Epithelial cell of prostate (primary cell): ENCODE data around the gene CD8B.

ENCODE experiments used
- DNase-seq: peaks from one replicate; pipeline ENCODE4 v3.0.0-alpha.2; 2011; ENCODE audit warnings: low read depth, low spot score
- H3K27ac ChIP-seq: fragments of 450-650 bp; 2 replicates; pipeline ENCODE4 v1.5.1; 2017; ENCODE audit warnings: mild to moderate bottlenecking

The CD8B gene

DNA sequence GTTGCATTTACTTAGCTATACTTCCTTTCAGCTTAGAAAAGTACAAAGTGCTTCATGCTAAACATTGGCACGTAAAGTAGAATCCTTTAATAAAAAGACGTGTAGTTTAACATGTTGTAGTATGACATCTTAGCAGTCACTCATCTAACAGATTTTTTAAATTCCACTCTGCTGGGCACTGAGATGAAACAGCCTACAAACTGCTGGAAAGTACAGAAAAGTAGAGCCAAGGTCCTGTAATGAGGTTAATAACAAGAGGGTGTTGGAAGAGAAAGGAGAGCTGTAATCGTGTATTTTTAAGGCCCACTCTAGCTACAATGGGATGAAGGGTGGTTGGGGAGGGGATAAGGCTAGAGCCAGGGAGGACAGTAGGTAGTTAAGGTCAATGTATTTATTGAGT lies 81.7 kb downstream of the CD8B start:
- no peak for DNase-seq
- no peak overlapping the region for H3K27ac ChIP-seq

GRCh38 chr2:86778957-86779356 lies 82.7 kb downstream of the CD8B start:
- DNase-seq: no peak
- H3K27ac ChIP-seq: no peak overlapping the region

DNA sequence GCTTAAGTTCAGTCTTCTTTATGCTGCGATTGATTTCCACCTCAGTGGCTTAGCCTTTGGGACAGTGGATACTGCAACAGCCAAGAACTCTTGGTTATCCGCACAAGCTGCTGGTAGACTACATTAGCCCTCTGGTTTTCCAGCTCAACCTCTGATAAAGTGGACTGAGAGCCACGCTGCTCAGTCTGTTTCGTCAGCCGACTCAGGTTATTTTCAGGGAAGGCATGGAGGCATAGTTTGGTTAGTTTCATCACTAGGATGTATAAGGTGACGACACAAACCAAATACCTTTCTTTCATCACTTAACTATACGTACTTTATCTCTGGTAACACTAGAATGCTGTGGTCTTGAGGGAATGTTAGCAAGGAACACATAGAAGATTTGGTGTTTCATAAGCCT lies 85.2 kb downstream of the CD8B start:
- H3K27ac ChIP-seq: no peak overlapping the region
- DNase-seq: no peak

DNA sequence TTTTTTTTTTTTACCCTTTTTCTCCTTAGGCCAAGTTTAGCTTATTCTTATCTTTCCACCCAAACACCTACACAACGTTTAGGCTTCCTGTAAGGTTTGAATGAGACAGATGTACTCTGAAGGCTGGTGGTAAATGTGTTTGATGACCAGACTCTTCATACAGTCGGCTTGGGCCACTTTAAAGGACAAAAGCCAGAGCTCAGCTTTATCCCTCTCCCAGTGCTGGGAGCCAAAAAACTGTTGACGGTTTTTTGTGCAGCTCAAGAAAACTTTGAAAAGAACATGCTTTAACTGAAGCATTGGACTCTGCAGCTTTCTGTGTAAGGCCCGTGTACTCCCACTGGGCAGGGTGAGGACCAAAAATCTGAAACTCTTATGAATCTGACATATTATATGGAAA lies 86.3 kb downstream of the CD8B start:
- H3K27ac ChIP-seq: no peak overlapping the region
- DNase-seq: no peak

DNA sequence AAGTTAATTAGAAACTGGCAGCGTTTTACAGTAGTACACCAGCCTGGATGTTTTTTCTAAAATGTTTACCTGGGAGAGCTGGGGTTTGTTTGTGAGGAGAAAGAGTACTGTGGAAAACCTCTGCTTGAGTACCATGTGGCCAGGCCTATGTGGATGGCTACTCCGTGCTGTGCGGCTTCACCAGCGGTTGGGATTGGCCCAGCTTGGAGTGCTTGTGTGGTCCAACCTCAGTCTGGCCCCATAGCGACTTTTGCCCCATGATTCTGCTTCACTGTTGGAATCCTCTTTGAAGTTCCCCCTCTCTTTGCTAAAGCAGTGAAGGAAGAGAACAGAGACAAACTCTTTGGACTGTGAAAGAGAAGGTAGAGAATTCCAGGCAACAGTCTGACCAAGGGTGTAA lies 86.8 kb downstream of the CD8B start:
- no peak overlapping the region for H3K27ac ChIP-seq
- no peak for DNase-seq

DNA sequence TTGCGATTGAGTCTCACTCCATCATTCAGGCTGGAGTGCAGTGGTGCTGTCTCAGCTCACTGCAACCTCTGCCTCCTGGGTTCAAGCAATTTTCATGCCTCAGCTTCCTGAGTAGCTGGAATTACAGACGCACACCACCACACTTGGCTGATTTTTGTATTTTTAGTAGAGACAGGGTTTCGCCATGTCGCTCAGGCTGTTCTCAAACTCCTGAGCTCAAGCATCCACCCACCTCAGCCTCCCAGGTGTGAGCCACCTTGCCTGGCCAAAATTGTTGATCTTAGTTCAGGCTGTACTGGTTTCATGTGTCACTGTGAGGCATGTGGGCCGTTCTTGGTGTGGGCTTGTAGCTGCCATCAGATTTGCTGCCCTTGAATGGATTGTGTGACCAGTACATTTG lies 89.1 kb downstream of the CD8B start:
- no peak overlapping the region for H3K27ac ChIP-seq
- no peak for DNase-seq

DNA sequence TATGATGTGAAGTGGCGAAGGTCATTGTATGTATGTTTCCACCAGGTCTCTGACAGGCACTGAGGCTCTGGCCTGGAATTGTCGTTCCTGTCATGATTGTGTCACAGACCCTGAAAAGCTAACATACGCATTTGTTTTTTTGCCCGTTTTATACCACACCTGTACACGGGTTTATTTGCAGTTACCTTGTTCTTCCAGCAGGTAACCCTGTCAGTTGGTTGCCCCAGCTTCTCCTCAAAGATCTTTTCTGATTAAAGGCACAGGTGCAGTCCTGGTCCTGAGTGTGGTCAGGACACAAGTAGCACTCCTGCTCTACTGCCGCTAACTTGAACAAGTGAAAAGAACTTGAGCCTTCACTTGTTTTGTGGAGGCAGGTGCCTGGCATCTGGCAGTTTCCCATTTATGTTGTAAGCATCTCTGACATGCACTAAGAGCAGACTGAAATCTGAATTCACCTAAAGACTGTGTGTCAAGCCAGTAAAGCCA lies 90.8 kb downstream of the CD8B start:
- no peak overlapping the region for H3K27ac ChIP-seq
- DNase-seq: no peak

DNA sequence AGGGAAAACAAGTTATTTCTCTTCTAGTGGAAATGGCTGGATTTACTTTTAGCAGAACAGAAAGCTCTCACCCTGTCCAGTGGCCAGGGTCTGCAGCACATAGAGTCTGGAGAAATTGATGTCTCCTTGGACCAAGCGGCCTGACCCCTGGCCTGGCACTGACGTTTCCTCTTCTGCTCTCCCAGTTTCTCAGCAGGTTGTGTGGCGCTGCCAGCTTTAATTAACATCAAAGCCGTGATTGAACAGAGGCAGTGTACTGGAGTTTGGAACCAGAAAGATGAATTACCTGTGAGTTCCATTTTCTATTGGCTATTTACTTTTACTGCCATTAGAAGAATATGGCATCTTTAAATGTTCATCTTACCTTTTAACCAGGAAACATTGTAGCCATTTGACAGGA lies 91.8 kb downstream of the CD8B start:
- DNase-seq: no peak
- H3K27ac ChIP-seq: no peak overlapping the region

GRCh38 chr2:86768189-86768949 lies 93.3 kb downstream of the CD8B start:
- no peak overlapping the region for H3K27ac ChIP-seq
- no peak for DNase-seq
